H9 (cell line): ENCODE data around the gene SMPD4. TPM values are rescaled to one million over a fixed set of nuclear protein-coding genes. Genes with fewer than 3 reads are reported as not detected.
"Not testable (repeated sequence)": the region's sequence is repeated elsewhere in the genome, so short reads cannot be mapped to it uniquely, and the experiment has no call there.

ENCODE experiments used
- DNase-seq: peaks from one replicate; pipeline ENCODE4 v3.0.0-alpha.2; 2017
- H2AFZ ChIP-seq: one replicate; pipeline ENCODE4 v1.6.1; 2013; ENCODE audit warnings: mild to moderate bottlenecking, low read length, control low read depth, moderate library complexity
- H2AK5ac ChIP-seq: 2 replicates; pipeline ENCODE4 v1.6.1; 2013; ENCODE audit warnings: low read length, control low read depth, mixed read lengths; ENCODE audit not compliant: insufficient read length
- H2BK120ac ChIP-seq: one replicate; pipeline ENCODE4 v1.6.1; 2013; ENCODE audit warnings: low read depth, mild to moderate bottlenecking, low read length, control low read depth, inconsistent platforms; ENCODE audit not compliant: poor library complexity, severe bottlenecking
- H2BK12ac ChIP-seq: 2 replicates; pipeline ENCODE4 v1.6.1; 2013; ENCODE audit warnings: low read length, control low read depth, mixed read lengths, low read depth; ENCODE audit not compliant: insufficient read length
- H2BK15ac ChIP-seq: 2 replicates; pipeline ENCODE4 v1.6.1; 2013; ENCODE audit warnings: low read depth, low read length, control low read depth
- H2BK20ac ChIP-seq: one replicate; pipeline ENCODE4 v1.6.1; 2013; ENCODE audit warnings: low read depth, mild to moderate bottlenecking, low read length, control low read depth, inconsistent platforms; ENCODE audit not compliant: poor library complexity, severe bottlenecking
- H2BK5ac ChIP-seq: 2 replicates; pipeline ENCODE4 v1.6.1; 2013; ENCODE audit warnings: low read length, control low read depth, mixed read lengths; ENCODE audit not compliant: insufficient read length
- H3K14ac ChIP-seq: 2 replicates; pipeline ENCODE4 v1.6.1; 2013; ENCODE audit warnings: low read length, control low read depth; ENCODE audit not compliant: insufficient read depth
- H3K18ac ChIP-seq: 2 replicates; pipeline ENCODE4 v1.6.1; 2013; ENCODE audit warnings: low read depth, mild to moderate bottlenecking, mixed read lengths, low read length, control low read depth; ENCODE audit not compliant: insufficient read length
- H3K23ac ChIP-seq: 2 replicates; pipeline ENCODE4 v1.6.1; 2013; ENCODE audit warnings: low read length, control low read depth, mixed read lengths, low read depth; ENCODE audit not compliant: insufficient read length
- H3K23me2 ChIP-seq: 2 replicates; pipeline ENCODE4 v1.6.1; 2013; ENCODE audit warnings: low read depth, mild to moderate bottlenecking, mixed read lengths, low read length, control low read depth; ENCODE audit not compliant: insufficient read length, poor library complexity, severe bottlenecking
- H3K27ac ChIP-seq: 2 replicates; pipeline ENCODE4 v1.5.1; 2013; ENCODE audit warnings: low read length, control low read depth, mixed read lengths, low read depth; ENCODE audit not compliant: insufficient read length
- H3K27me3 ChIP-seq: 2 replicates; pipeline ENCODE4 v1.6.1; 2013; ENCODE audit warnings: low read length, control low read depth, inconsistent platforms; ENCODE audit not compliant: insufficient read depth
- H3K4ac ChIP-seq: 2 replicates; pipeline ENCODE4 v1.6.1; 2013; ENCODE audit warnings: low read depth, mild to moderate bottlenecking, control low read depth, inconsistent platforms, low read length, moderate library complexity
- H3K4me1 ChIP-seq: 2 replicates; pipeline ENCODE4 v1.6.1; 2013; ENCODE audit warnings: low read length, control low read depth, inconsistent platforms; ENCODE audit not compliant: insufficient read depth
- H3K4me2 ChIP-seq: 2 replicates; pipeline ENCODE4 v1.6.1; 2013; ENCODE audit warnings: low read length, control low read depth, mixed read lengths; ENCODE audit not compliant: insufficient read length, insufficient read depth
- H3K56ac ChIP-seq: 2 replicates; pipeline ENCODE4 v1.6.1; 2013; ENCODE audit warnings: low read depth, mild to moderate bottlenecking, mixed read lengths, low read length, control low read depth; ENCODE audit not compliant: insufficient read length
- H3K79me1 ChIP-seq: 2 replicates; pipeline ENCODE4 v1.6.1; 2013; ENCODE audit warnings: low read depth, mild to moderate bottlenecking, moderate library complexity, low read length, control low read depth, inconsistent platforms; ENCODE audit not compliant: insufficient read depth, poor library complexity, severe bottlenecking
- H3K79me2 ChIP-seq: 2 replicates; pipeline ENCODE4 v1.6.1; 2013; ENCODE audit warnings: low read length, control low read depth, inconsistent platforms; ENCODE audit not compliant: insufficient read depth
- H3K9ac ChIP-seq: 2 replicates; pipeline ENCODE4 v1.6.1; 2013; ENCODE audit warnings: low read length, control low read depth, mixed read lengths; ENCODE audit not compliant: insufficient read length; ENCODE audit errors: extremely low read depth
- H3K9me3 ChIP-seq: one replicate; pipeline ENCODE4 v1.6.1; 2013; ENCODE audit warnings: low read depth, low read length, inconsistent platforms; ENCODE audit not compliant: control insufficient read depth
- H3T11ph ChIP-seq: one replicate; pipeline ENCODE4 v1.6.1; 2013; ENCODE audit warnings: mild to moderate bottlenecking, low read length, control low read depth, inconsistent platforms
- H4K20me1 ChIP-seq: one replicate; pipeline ENCODE4 v1.6.1; 2013; ENCODE audit not compliant: control insufficient read depth, insufficient read length, insufficient read depth
- H4K5ac ChIP-seq: 2 replicates; pipeline ENCODE4 v1.6.1; 2013; ENCODE audit warnings: low read depth, mild to moderate bottlenecking, mixed read lengths, low read length, control low read depth; ENCODE audit not compliant: insufficient read length
- H4K8ac ChIP-seq: replicated peaks from 2 replicates; pipeline ENCODE4 v1.6.1; 2013; ENCODE audit warnings: low read length, control low read depth, mixed read lengths, low read depth; ENCODE audit not compliant: insufficient read length
- H4K91ac ChIP-seq: 2 replicates; pipeline ENCODE4 v1.6.1; 2013; ENCODE audit warnings: low read depth, mild to moderate bottlenecking, moderate library complexity, mixed read lengths, low read length, control low read depth; ENCODE audit not compliant: insufficient read length
- H3K27ac Mint-ChIP-seq, 3 experiments: 2 replicates in 2 of 3; 3 replicates in 1 of 3; pipeline ENCODE4 v1.8.0; 2020 to 2021; ENCODE audit warnings: mixed read lengths in 3 of 3, mild to moderate bottlenecking in 1 of 3, moderate library complexity in 1 of 3
- H3K27me3 Mint-ChIP-seq: 2 replicates; pipeline ENCODE4 v1.8.0; 2021; ENCODE audit warnings: low read depth, mild to moderate bottlenecking, moderate library complexity, mixed read lengths
- H3K36me3 Mint-ChIP-seq, 3 experiments: 2 replicates in 2 of 3; 3 replicates in 1 of 3; pipeline ENCODE4 v1.8.0; 2020 to 2021; ENCODE audit warnings: low read depth in 3 of 3, mixed read lengths in 3 of 3; ENCODE audit not compliant: insufficient read depth in 1 of 3
- H3K4me1 Mint-ChIP-seq, 2 experiments: 2 replicates each; pipeline ENCODE4 v1.8.0; 2020; ENCODE audit warnings: mixed read lengths in 2 of 2
- H3K4me3 Mint-ChIP-seq, 2 experiments: 2 replicates in 1 of 2; 3 replicates in 1 of 2; pipeline ENCODE4 v1.8.0; 2020 to 2021; ENCODE audit warnings: mild to moderate bottlenecking in 2 of 2, mixed read lengths in 2 of 2, moderate library complexity in 1 of 2
- H3K9me3 Mint-ChIP-seq, 2 experiments: 2 replicates in 1 of 2; 3 replicates in 1 of 2; pipeline ENCODE4 v1.8.0; 2020; ENCODE audit warnings: mild to moderate bottlenecking in 2 of 2, mixed read lengths in 2 of 2, moderate library complexity in 1 of 2
- WGBS: extraction: QIAGEN DNeasy Blood & Tissue Kit; methylation state at CpG from one replicate; pipeline ENCODE4 v1.1.7; 2013; ENCODE audit warnings: missing lambda C conversion rate, low lambda C conversion rate, mixed read lengths; ENCODE audit not compliant: insufficient read length; ENCODE audit errors: extremely low coverage; 5-methylcytosine and 5-hydroxymethylcytosine counted together
- total RNA-seq: library from RNA; stranded (reverse); gene quantifications from 2 replicates; pipeline ENCODE4 v1.2.1, GENCODE V29; 2021

SMPD4 gene
- total RNA-seq, 1 experiment from 2014 or later = 105 TPM

DNA sequence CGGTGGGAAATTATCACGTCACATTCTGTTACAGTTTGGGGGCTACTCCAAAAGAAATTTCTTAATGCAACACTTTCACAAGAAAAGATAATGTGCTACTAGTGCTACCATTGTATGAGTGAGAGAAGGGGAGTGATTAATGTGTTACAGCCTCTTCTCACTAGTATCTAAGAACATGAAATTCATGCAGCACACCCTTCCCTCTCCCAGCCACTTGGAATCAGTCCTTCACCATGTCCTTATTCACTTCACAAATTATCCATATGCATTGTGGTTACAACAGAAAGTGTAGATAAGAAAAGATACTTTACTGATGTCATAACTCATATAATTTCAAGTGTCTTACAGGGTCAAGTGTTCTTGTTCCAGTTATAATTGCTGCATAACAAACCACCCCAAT, 37.7 kb upstream of the SMPD4 start:
- not testable (repeated sequence) for H2BK5ac ChIP-seq, H3K4ac ChIP-seq, H3K9me3 ChIP-seq, H3K27ac ChIP-seq, H2BK20ac ChIP-seq, DNase-seq, H3K4me2 ChIP-seq, H3K36me3 Mint-ChIP-seq, H2BK15ac ChIP-seq, H3K4me1 ChIP-seq, H3K4me1 Mint-ChIP-seq, H4K20me1 ChIP-seq, H3K23me2 ChIP-seq, H3K79me2 ChIP-seq, H3K9me3 Mint-ChIP-seq, H3K27ac Mint-ChIP-seq, H2AFZ ChIP-seq, H3K18ac ChIP-seq, H3K56ac ChIP-seq, H2AK5ac ChIP-seq, H3K23ac ChIP-seq, H3K79me1 ChIP-seq, H4K5ac ChIP-seq, H3K14ac ChIP-seq, H2BK120ac ChIP-seq, H3T11ph ChIP-seq, H3K4me3 Mint-ChIP-seq, H4K91ac ChIP-seq, H3K9ac ChIP-seq, H2BK12ac ChIP-seq, H3K27me3 ChIP-seq, H4K8ac ChIP-seq
- WGBS = no CpG with 5 or more reads among the region's 2 CpGs
- H3K27me3 Mint-ChIP-seq = peaks cover 18% of the 10 kb centered on the region

DNA sequence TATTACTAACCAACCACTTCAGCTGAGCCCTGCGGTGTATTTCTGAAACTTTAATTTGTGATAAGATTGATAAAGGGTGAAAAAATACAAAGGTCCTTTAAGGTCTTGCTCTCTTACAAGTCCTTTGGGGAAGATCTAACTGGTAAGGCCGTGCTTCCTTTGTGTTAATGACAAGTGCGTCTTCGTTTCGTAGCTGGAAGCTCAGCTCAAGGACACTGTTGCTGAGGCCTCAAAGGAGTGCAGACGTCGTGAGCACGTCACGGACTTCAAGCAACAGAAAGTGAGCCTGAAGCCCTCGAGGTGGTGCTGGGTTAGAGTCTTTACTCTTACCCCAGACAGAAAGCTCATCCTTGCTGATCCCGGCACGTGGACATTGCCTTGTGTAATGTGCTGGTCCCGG, 25.6 kb upstream of the SMPD4 start:
- H2BK12ac ChIP-seq, H3T11ph ChIP-seq, H3K27me3 ChIP-seq, H3K23me2 ChIP-seq, H2BK15ac ChIP-seq, H4K5ac ChIP-seq, H3K4ac ChIP-seq, H3K18ac ChIP-seq, H3K4me2 ChIP-seq, H3K36me3 Mint-ChIP-seq, H2BK5ac ChIP-seq, H3K23ac ChIP-seq, H2BK20ac ChIP-seq, H3K56ac ChIP-seq, H3K9ac ChIP-seq, H3K9me3 ChIP-seq, H2BK120ac ChIP-seq, H4K91ac ChIP-seq, DNase-seq, H3K27ac Mint-ChIP-seq, H3K27ac ChIP-seq, H4K20me1 ChIP-seq, H3K79me2 ChIP-seq, H4K8ac ChIP-seq, H3K4me3 Mint-ChIP-seq, H3K79me1 ChIP-seq, H3K14ac ChIP-seq, H2AK5ac ChIP-seq, H3K4me1 Mint-ChIP-seq, H3K9me3 Mint-ChIP-seq, H3K4me1 ChIP-seq, H2AFZ ChIP-seq: not testable (repeated sequence)
- peaks cover 19% of the 10 kb centered on the region for H3K27me3 Mint-ChIP-seq
- no CpG with 5 or more reads among the region's 13 CpGs for WGBS
